GM19023 (cell line): Measurements from ENCODE around the gene ONECUT2.
"Not testable (repeated sequence)": the region's sequence is repeated elsewhere in the genome, so short reads cannot be mapped to it uniquely, and the experiment has no call there.

Source experiments
- ATAC-seq: cut with Tn5 transposase; IDR thresholded peaks from one replicate; pipeline ENCODE4 v1.9.1; 2021; ENCODE audit warnings: mild to moderate bottlenecking, moderate library complexity; ENCODE audit not compliant: unreplicated experiment

The ONECUT2 gene

DNA sequence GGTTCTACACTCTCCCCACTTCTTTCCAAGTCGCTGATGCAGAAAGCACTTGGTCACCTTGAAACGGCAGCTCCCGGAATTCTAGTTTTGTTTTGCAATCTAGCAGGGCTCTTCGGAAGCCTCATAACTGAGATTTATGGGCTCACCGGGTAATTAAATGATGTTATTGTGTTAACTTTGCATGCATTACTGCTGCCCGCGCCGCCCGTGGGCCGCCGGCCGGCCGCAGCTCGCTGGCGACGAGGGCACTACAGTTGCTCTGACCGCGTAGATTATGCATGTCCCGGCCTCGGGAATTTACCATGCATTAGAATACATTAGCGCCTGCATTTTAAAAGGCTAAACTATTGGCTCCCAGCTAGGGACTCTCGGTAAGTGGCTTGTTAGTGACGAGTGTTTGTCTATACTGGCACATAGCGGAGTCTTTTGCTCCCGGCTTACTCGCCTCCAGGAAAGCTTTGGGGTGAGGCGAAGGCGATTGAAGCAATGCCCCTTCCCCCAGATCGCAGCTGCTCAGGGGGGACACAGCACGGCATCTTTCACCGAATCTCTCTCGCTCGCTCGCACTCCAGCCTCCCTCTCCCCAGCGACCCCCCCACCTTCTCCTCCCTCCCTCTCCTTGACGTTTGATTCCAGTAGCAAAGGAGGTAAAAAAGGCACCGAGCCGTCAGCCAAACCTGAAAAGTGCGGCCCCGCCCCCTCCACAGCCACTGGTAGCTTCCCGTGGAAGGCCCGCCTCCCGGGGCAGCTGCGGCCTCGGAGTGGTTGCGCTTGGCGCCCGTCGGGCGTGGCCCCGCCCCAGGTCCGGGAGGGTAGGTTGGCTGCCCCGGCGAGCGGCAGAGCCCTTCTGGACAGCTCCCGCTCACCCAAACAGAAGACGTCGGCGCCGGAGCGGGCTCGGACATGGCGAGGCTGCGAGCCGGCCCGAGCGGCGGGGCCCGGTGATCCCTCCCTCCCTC, at the start of gene ONECUT2:
Gene ONECUT2, plus strand, starts transcription at position 839 of the 959 bp plus-strand sequence. CDS start 343 bp downstream, outside the sequence.
- ATAC-seq = no peak

- no peak for ATAC-seq
Observed at GRCh38 chr18:57389271-57389670, 45.9 kb upstream of the ONECUT2 start.

DNA sequence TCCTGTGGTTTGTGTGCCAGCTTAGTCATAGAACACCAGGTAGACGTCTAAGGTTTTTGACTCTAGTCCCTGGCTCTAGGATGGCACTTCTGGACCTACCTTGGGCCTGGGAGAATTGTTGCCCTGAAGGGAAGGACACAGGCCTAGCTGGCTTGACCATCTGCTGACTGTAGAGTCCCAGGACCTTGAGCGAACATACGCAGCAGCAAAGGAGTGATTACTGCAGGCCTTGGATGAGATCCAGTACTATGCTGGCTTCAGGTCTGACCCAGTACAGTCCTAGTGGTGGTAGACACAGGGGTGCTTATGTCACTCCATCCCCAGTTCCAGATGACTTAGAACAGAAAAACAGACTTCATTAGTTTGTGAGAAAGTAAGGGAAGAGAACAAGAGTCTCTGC, 45.1 kb upstream of the ONECUT2 start:
- ATAC-seq = no peak

DNA sequence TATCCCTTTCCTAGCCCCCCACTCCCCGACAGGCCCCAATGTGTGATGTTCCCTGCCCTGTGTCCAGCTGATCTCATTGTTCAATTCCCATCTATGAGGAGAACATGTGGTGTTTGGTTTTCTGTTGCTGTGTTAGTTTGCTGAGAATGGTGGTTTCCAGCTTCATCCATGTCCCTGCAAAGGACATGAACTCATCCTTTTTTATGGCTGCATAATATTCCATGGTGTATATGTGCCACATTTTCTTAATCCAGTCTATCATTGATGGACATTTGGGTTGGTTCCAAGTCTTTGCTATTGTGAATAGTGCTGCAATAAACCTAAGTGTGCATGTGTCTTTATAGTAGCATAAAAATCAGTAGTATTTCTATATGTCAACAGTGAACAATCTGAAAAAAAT, 40.4 kb upstream of the ONECUT2 start:
- not testable (repeated sequence) for ATAC-seq

DNA sequence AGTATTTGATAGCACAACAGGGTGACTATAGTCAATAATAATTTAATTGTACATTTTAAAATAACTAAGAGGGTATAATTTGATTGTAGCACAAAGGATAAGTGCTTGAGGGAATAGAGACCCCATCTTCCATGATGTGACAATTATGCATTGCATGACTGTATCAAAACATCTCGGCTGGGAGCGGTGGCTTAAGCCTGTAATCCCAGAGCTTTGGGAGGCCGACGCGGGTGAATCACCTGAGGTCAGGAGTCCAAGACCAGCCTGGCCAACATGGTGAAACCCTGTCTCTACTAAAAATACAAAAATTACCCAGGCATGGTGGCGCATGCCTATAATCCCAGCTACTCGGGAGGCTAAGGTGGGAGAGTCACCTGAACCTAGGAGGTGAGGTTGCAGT, 38.3 kb upstream of the ONECUT2 start:
- ATAC-seq = not testable (repeated sequence)

GRCh38 chr18:57397440-57398132, 37.6 kb upstream of the ONECUT2 start:
- no peak for ATAC-seq

- ATAC-seq = no peak
Observed at GRCh38 chr18:57404345-57404744, 30.8 kb upstream of the ONECUT2 start.

- ATAC-seq = no peak
Observed at GRCh38 chr18:57409650-57410049, 25.5 kb upstream of the ONECUT2 start.

DNA sequence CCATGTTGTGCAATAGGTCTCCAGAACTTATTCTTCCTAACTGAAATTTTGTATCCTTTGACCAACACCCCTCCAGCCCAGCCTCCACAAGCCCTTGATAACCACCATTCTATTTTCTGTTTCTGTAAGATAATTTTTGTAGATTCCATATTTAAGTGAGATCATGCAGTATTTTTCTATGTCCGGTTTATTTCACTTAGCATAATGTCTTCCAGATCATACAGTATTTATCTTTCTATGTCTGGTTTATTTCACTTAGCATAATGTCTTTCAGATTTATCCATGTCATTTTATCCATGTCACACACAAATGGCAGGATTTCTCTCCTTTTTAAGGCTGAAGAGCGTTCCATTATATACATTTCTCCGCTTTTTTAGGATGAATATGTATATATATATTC, 24.4 kb upstream of the ONECUT2 start:
- no peak for ATAC-seq

- ATAC-seq = no peak
Observed at GRCh38 chr18:57416542-57416941, 18.6 kb upstream of the ONECUT2 start.

DNA sequence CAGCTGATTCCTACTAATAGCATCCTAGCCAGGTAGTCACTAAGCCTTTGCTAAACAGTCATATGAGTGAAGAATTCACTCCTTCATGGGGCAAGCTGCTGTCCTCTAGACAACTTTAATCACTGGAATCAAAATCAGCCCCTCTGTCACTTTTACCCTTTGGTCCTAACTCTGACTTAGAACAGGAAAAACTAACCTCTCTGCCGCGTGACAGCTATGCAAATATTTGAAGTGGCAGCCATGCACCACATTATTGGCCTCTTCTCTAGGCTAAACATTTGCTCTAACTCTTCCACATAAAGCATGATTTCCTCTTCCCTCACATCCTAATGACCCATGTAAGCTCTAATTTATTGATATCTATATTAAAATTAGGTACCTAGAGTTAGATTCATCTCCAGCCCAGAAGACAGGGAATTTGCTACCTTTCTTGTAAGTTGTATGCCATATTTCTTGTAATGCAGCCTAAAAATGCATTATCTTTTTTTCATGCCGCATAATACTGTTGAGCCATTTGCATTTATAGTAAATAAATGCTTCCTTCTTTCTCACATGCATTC, 12.8 kb upstream of the ONECUT2 start:
- ATAC-seq = no peak

GRCh38 chr18:57423821-57424220, 11.4 kb upstream of the ONECUT2 start:
- no peak for ATAC-seq

DNA sequence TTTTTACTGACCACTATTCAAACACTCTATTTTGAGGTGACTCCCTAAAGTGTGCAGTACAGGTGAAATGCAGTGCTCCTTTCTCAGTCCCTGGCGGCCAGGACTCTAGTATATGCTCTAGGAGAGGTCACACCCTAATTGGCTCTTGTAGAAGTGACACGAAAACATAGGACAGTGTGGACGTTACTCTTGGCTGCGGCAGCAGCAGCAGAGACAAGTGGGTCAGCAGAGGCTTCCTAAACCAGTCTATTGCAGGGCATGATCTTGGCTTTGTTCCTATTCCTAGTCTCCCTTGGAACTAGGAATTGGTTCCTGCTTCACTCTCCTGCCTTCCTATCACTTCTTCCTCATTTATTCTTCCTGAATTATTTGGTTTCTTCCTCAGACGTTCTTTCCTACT, 10.1 kb upstream of the ONECUT2 start:
- no peak for ATAC-seq

DNA sequence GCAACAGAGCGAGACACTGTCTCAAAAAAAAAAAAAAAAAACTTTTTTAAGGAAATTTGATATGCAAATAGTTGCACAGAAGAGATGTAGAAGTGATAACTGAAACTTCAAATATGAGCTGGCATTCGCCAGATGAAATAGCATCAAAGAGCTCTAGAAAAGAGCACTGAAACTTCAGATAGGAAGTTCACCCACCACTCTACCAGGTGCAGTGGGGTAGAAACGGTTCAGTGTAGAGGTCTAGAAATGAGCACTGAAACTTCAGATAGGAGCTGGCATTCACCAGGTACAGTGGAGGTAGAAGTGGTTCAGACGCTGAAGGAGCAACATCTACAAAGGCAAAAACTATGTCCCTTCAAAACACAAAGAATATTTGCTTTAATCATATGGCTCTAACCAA, 9.0 kb upstream of the ONECUT2 start:
- no peak for ATAC-seq

DNA sequence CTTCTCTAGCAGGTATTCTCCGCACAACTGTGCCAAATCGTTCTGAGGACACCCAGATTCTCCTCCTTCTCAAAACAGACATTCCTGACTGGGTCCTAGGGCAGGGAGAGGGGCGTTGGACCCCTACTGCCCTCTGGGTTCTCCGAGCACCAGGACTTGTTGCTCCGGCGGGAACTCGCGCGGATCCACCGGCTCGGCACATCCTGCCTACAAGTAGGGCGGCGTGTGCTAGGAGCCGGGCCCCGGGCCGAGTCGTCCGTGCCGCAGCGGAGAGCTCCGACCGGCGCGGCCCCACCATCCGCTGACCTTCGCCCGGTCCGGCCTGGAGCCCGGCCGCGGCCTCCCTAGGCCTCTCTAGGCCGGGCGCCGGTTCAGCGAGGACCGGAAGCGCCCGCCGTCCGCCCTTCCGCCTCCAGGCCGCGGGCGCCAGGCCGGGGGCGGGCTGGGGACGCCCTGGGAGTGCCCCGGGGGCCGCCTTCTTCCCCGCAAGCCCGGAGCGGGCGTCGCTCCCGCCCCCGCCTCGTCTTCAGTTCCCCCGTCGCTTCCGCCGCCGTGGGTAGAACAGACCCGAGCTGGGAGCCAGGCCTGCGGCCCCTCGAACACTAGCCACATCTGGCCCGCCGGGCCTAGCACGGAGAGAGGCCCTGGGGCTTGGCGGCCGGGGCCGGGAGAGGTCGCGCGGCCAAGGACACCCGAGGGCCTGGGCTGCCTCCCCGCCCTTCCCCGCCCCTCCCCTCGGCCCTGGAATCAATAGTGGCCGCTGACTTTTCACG, 7.6 kb upstream of the ONECUT2 start:
- ATAC-seq = no peak

DNA sequence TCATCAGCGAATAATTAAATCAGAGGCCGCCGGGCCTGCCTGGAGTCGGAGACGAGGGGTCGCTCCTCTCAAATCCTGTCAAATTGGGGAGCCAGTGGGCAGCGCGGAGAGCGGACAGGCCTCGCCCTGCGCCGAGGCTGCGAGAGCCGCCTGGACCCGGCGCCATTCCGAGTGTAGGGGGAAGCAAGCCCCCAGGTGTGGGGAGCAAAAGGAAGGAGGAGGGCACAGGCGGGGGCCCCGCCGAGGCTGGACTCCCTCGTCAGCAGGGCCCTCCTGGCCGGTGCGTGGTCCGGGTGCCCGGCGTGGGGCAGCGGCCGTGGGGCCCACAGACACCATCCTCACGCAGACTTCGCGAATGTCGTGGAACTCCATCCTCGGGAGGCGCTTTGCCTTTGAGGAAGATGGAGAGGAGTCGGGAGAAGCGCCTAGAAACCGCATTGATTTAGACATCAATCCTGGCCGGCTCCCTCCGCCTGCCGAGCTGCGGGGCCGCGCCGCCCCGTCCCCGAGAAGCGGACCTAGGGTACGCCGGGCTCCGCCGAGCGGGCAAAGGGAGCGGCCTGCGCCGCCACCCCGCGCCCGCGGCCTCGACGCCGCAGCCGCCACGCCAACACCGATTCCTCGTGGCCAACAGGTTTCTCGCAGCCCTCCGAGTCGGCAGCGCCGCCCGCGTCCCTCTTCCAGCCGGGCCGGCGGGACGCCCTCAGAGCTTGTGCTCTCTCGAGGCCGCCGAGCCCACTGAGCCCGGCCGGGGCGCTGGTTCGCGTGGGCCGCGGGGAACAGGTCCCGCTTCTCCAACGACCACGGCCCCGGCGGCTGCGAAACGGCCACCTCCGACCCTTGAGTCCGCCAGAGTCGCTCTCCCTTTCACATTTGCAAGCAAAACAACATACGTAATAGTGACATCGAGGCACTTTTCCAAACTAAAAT, 6.7 kb upstream of the ONECUT2 start:
- no peak for ATAC-seq

DNA sequence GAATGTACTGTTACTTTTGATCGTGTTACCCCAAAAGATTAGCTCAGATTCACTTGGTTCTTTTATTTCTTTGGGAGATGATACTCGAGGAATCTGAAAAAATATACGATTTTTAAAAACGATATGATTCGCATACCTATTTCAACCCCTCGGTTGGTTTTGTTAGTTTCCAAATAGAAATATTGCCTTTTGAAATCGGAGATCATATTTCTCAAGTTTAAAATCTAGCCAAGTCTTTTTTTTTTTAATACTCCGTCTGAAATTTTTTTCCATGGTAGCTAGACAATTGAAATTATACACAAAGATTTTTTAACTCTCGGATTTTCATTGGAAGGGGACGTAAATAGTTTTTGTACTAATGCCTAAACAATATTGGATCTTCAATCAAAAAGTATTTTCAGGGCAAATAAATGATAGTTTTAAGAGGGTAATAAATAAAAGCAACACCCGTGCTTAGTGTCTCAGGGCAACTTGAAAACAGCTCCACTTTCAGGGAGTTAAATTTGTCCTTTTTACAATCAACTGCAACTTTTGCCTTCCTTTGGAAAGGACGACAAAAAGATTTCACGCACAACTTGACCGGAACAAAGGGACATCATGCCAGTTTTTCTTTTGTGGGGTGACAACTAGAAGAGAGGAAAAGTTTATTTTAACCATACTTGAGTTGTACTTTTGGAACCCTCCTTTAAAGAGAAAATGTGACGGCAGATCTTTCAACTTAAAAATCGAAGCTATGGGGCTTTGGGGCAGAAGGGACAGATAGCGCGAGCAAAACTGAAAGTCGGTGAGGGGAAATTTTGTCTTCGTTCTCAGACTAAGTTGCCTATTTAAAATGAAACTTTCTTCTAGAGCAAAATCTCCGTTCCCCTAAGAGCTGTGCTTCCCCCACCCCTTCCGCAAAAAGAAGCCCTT, 5.8 kb upstream of the ONECUT2 start:
- no peak for ATAC-seq

GRCh38 chr18:57430079-57431001, 4.8 kb upstream of the ONECUT2 start:
- no peak for ATAC-seq
